ENCODE data around the gene OR10K2.

OR10K2 gene

GRCh38 chr1:158371188-158371953 is 54.7 kb downstream of the OR10K2 start:
- no peak for DNase-seq

Data from amygdala (tissue), 56 donors.